Measurements from ENCODE around the gene RNF121.

RNF121 gene

GRCh38 chr11:71991494-71991893 is 62.6 kb downstream of the RNF121 start:
- no peak for DNase-seq

GRCh38 chr11:71992136-71992730 is 63.4 kb downstream of the RNF121 start:
- DNase-seq, result no peak

GRCh38 chr11:71994786-71995185 is 65.9 kb downstream of the RNF121 start:
- DNase-seq, result no peak

DNA sequence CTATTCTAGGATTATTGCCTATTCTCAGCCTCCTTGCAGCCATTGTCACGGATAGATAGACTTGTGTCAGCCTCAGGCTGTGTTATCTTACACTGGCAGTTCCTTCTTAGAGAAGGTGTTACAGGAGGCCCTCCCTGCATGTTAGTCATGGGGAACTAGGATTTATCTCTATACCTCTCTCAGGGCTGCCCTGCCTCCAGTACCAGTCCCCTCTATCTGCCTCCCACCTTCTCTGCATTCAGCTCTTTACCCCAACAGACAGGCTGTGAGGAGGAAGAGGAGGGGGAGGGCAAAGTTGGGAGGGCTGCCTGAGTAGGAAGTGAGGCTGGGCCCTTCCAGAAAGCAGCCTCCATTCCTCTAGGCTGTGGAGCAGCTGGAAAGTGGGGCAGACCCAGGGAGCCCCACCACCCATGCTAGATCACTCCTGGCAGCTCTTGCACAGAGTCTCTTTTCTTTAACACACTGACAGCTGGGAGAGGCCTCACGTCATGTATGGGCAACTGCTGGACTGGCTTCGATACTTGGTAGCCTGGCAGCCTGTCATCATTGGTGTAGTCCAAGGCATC is 67.0 kb downstream of the RNF121 start:
- no peak for DNase-seq

DNA sequence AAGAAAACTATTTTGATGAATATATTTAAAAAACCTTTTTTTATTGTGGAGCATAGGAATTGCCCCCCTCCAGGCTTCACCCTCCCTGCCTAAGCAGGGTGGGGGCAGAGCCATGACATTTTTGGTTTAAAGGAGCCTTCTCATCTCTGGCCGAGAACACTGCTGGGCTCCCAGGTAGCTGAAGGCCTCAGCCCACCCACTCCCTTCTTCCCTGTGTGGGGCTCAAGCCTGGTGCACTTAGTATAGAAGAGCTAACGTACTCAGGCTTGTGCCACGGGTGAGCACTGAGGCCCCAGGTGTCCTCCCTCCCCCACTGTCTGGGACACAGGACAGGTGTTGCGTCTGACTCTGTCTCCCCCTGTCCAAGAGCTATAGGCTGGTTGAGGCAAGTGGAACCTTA is 67.7 kb downstream of the RNF121 start:
- no peak for DNase-seq

GRCh38 chr11:71996946-71997345 is 68.1 kb downstream of the RNF121 start:
- DNase-seq, result no peak

DNA sequence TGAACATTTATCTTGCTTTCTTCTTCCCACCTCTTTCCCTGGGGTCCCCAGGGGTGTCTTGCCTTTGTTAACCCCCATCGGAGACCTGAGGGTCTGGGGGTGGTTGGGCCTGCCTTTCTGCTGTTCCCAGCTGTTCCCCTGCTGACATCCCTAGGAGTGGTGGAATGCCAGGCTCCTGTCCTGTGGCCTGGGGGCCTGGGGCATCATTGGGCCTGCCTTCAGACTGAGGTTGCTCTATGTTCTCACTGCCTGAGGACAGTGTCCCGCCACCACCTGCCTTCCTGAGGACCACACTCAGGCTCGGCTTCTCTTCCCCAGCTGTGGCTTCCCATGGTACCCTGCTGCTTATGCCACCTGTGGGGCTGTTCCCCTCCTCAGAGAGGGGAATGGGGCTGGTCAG is 68.7 kb downstream of the RNF121 start:
- no peak for DNase-seq

DNA sequence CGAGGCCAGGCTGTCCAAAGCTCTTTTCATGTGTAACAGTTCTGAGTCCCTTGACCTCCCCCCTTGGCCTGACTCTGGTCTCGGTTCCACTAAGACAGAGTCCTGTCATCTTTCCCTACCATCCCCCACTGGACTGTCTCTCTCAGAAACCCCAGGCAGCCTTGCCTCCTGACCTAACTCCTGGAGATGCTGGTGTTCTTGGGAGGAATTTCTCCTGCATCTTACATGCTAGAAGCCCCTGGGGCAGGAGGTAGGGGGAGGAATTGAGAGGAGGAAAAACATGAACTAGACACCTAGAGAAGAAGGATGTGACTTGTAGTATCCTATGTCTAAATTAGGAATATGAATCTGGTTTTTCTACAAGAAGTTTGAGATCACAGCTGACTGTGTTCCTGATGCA is 69.2 kb downstream of the RNF121 start:
- DNase-seq, result no peak

DNA sequence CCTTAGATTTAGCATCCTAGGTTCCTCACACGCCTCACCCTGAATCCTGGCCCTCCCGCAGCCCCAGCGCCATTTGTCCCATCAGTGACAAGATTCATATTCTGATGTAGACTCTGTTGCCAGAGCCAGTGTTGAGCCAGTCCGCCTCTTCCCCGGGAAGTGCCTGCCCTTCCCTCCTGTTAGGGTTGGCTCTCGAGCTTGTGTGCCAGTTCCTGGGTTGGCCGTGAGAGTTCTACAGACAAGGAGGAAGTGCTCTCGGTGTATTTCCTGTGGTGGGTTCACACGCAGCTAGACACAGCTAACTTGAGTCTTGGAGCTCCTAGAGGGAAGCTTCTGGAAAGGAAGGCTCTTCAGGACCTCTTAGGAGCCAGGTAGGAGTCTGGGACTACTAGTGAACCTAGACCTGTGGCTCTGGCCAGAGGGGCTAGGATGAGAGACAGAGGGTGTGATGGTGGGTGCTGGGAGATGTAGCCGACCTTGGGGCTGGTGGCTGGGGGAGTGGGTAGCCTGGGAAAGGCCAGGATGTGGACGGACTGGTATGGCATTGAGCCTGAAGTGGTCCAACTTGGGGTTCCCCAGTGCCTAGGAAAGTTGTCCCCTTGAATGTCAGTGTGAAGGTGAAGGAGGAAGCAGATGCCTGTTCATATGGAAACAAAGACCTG is 69.9 kb downstream of the RNF121 start, which contains the start of gene IL18BP:
TSS of gene IL18BP (plus strand) at position 261 of the 662 bp plus-strand sequence. CDS start 1,076 bp downstream, outside the sequence.
- DNase-seq, result no peak

DNA sequence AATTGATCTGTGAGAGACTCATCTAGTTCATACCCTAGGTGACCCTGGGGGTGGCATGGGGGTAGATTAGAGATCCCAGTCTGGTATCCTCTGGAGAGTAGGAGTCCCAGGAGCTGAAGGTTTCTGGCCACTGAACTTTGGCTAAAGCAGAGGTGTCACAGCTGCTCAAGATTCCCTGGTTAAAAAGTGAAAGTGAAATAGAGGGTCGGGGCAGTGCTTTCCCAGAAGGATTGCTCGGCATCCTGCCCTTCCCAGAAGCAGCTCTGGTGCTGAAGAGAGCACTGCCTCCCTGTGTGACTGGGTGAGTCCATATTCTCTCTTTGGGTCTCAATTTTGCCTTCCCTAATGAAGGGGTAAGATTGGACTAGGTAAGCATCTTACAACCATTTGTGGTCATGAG is 70.5 kb downstream of the RNF121 start:
- DNase-seq, result no peak

GRCh38 chr11:71999798-72000197 is 71.0 kb downstream of the RNF121 start:
- no peak for DNase-seq

DNA sequence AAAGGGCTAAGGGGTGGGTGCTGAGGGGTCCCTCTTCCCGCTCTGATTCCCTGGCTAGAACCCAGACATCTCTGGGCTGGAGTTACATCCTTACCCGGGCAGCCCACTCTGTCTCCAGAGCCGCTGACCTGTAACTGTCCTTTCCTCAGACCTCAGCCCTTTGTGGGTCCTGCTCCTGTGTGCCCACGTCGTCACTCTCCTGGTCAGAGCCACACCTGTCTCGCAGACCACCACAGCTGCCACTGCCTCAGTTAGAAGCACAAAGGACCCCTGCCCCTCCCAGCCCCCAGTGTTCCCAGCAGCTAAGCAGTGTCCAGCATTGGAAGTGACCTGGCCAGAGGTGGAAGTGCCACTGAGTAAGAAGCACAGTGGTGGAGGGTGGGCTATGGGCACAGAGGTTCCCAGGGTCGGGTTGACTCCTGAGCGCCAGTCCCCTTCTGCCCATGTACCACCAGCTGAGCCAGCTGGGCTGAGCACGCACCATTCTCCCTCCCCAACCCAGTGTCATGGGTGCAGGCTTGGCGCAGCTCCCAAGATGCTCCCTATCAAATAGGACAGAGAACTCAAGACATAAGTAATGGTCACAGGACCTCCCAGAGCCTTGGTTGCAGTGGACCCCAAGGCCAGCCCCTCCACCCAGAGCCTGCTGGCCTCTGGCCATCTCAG is 71.5 kb downstream of the RNF121 start:
- no peak for DNase-seq

GRCh38 chr11:72001285-72001684 is 72.4 kb downstream of the RNF121 start:
- DNase-seq, result no peak

- no peak for DNase-seq
These were observed 73.2 kb downstream of the RNF121 start for GRCh38 chr11:72001834-72002591.

- DNase-seq, result no peak
These were observed 74.3 kb downstream of the RNF121 start for GRCh38 chr11:72002841-72003775.

GRCh38 chr11:72003776-72004171 is 74.9 kb downstream of the RNF121 start:
- no peak for DNase-seq

- DNase-seq, result no peak
These were observed 75.9 kb downstream of the RNF121 start for GRCh38 chr11:72004515-72005346.

DNA sequence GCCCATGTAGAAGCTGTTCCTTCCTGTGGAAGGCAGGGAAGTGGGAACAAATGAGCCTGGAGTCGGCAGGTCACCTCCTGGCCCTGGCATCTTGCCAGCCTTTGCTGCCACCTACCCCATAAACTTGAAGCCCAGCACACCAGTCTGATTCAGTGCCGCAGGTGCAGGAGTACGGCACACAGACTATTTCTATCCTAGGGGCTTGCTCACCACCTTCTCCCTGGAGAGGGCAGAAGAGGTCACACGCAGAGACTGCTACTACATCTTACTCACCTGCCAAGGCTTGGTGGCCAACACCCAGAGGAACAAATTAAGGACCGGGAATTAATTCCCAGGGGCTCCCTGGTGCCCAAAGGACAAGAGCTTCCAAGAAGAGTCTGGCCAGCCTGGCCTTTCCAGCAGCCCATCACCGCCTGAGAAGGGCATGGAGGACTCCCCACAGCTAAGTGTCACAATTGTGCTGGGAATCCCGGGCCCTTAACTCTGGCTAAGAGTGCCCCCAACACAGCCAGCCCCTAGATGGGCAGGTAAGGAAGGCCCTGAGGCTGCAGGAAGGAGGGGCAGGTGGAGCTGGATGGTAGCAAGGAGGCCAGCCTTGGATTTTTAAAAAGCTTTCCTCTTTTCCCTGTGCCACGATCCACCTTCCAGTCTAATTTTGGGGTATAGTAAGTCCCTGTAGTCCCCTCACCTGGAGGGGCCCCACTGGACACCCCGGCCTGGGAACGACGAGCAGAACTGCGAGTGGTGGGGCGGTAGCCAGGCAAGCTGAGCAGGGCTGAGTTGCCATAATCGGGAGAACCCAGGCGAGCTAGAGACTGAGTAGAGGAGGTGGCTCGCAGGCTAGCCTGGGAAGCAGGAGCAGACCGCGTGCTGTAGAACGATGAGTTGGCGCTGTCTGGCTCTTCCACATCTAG is 76.8 kb downstream of the RNF121 start:
- DNase-seq, result no peak

DNA sequence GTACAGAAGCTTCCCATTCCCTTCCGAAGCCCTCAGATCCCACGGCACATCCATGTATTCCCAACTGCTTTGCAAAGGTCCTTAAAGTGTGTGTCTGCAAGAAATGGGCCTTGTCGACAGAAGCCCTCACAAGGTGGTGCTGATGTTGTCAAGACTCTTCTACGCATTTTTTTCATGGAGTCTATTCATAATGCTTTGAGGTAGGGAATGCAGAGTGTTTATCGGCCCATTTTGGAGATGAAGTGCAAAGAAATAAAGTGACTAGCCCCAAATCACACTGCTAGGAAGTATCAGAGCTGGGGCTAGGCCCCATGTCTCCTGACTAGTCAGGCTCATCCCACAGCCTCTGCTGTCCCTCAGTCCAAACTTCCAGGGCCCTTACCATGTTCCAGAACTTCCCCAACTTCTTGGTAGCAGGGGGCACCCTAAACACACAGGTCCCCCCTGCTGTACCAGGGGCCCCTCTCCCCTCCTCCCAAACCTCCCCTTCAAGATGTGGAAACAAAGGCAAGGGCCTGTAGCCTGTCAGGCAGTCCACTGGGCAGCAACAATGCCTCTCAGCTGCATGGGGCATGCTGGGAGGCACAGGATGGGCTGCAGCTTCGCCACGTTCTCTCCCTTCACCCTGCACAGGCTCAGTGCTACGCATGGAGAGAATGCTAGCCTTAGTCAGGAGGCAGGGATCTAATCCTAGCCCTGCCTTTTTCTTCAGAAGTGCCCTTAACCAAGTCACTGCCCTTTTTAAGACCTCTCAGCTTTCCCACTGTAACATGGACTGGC is 77.7 kb downstream of the RNF121 start:
- no peak for DNase-seq

Measured in activated gamma-delta T cell (primary cell).